Body of pancreas (tissue), 4 donors: ENCODE results near the gene SYNE1. TPM values are rescaled to one million over a fixed set of nuclear protein-coding genes. Genes with fewer than 3 reads are reported as not detected.

Experiments used
- ATAC-seq: fragments of 150-250 bp; one replicate; pipeline ENCODE4 v1.9.1; 2016
- DNase-seq, 4 donors: peaks; one replicate each; pipeline ENCODE4 v3.0.0-alpha.2; 2019
- H3K27ac ChIP-seq, 4 donors: fragments of 200-600 bp; sonication (generic); 1 replicate in 3 of 4; 2 replicates in 1 of 4; pipeline versions ENCODE4 v1.5.1 to v1.6.1; 2016 to 2019; ENCODE audit warnings: mild to moderate bottlenecking in 1 of 4, mixed read lengths in 1 of 4, moderate library complexity in 1 of 4
- H3K27me3 ChIP-seq, 2 donors: fragments of 200-600 bp; sonication (generic); one replicate each; pipeline ENCODE4 v1.6.0; 2016; ENCODE audit warnings: mild to moderate bottlenecking in 1 of 2
- H3K36me3 ChIP-seq, 2 donors: fragments of 200-600 bp; sonication (generic); replicated peaks in 1 of 2; 2 replicates each; pipeline ENCODE4 v1.5.1; 2016; ENCODE audit warnings: low read depth in 2 of 2; ENCODE audit not compliant: insufficient read depth in 1 of 2
- H3K4me1 ChIP-seq: fragments of 200-600 bp; sonication (generic); one replicate; pipeline ENCODE4 v1.6.0; 2016
- H3K4me3 ChIP-seq, 2 donors: fragments of 200-600 bp; sonication (generic); 1 replicate in 1 of 2; 2 replicates in 1 of 2; pipeline ENCODE4 v1.5.1; 2016 to 2019
- H3K9me3 ChIP-seq, 3 donors: fragments of 200-600 bp; sonication (generic); 1 replicate in 2 of 3; 2 replicates in 1 of 3; pipeline ENCODE4 v1.5.1; 2016
- CTCF ChIP-seq, 7 experiments: fragments of 450-650 bp in 4 of 7; fragments of 200-600 bp in 3 of 7; sonication (generic) in 3 of 7; IDR thresholded peaks; one replicate each; pipeline ENCODE4 v1.5.1; 2016 to 2019; ENCODE audit warnings: antibody characterized with exemption in 7 of 7
- POLR2A ChIP-seq, 3 donors: fragments of 450-650 bp; IDR thresholded peaks; one replicate each; pipeline ENCODE4 v1.6.1; 2016; ENCODE audit warnings: antibody characterized with exemption in 3 of 3, mild to moderate bottlenecking in 2 of 3
- WGBS, 2 donors: methylation state at CpG; one replicate each; pipeline ENCODE4 v1.1.5; 2017; 5-methylcytosine and 5-hydroxymethylcytosine counted together
- intact Hi-C: fragments of 100-400 bp; cut with DNase I; formaldehyde crosslinking; loops from one replicate; pipeline ENCODE4 v1.15.1; 2023
- total RNA-seq, 2 donors: library from RNA; depleted of rRNA; stranded (reverse); fragments of >200 nt; gene quantifications; one replicate each; pipeline ENCODE4 v1.1.0, GENCODE V29; 2016

SYNE1 gene
- total RNA-seq, 2 donors from 2014 or later, result 109 to 123 TPM

- H3K27ac ChIP-seq, result no peak overlapping the region
- 80% methylated on average over 7 to 8 of the region's 8 CpGs for WGBS, 2 donors
Measured at GRCh38 chr6:152268846-152269442, 368.2 kb downstream of the SYNE1 start.

GRCh38 chr6:152267967-152268845, 369.0 kb downstream of the SYNE1 start:
- peaks cover 0 to 8% of the 10 kb centered on the region in 2 donors for H3K36me3 ChIP-seq

More at GRCh38 chr6:152268846-152269442, 368.2 kb downstream of the SYNE1 start:
- no peak for ATAC-seq
- no peak for TF ChIP-seq POLR2A (IDR thresholded peaks at IDR 0.05)
- Histone ChIP-seq H3K36me3 (peaks cover 0 to 5% of the 10 kb centered on the region in 2 donors), H3K27me3 (no peaks in the 10 kb centered on the region), H3K4me3 (no peak overlapping the region), H3K4me1 (peaks cover 16% of the 10 kb centered on the region), H3K9me3 (no peaks in the 10 kb centered on the region)
- no peak for DNase-seq
- intact Hi-C loops, result no loop called here

GRCh38 chr6:152265651-152266050, 371.5 kb downstream of the SYNE1 start:
- no peak for TF ChIP-seq CTCF (IDR thresholded peaks at IDR 0.05)
- no peak for TF ChIP-seq POLR2A (IDR thresholded peaks at IDR 0.05)
- H3K36me3 ChIP-seq, result peaks cover 4 to 7% of the 10 kb centered on the region in 2 donors
- no peak overlapping the region for H3K27ac ChIP-seq
- ATAC-seq, result no peak
- intact Hi-C loops, result no loop called here
- H3K27me3 ChIP-seq, result no peaks in the 10 kb centered on the region
- no peaks in the 10 kb centered on the region for H3K9me3 ChIP-seq
- no peak for DNase-seq
- WGBS, 2 donors, result 60 to 67% methylated on average over 2 of the region's 2 CpGs
- H3K4me3 ChIP-seq, result no peak overlapping the region
- no peaks in the 10 kb centered on the region for H3K4me1 ChIP-seq

More at GRCh38 chr6:152267967-152268845, 369.0 kb downstream of the SYNE1 start:
- intact Hi-C loops, result no loop called here
- DNase-seq, result peak in 1 of 4 donors; percentile 30
- no peak overlapping the region for H3K4me3 ChIP-seq
- H3K4me1 ChIP-seq, result peaks cover 9% of the 10 kb centered on the region
- no peak for TF ChIP-seq POLR2A (IDR thresholded peaks at IDR 0.05)
- TF ChIP-seq CTCF (IDR thresholded peaks at IDR 0.05), result peak; percentile 16 to 65 (median 49)
- ATAC-seq, result no peak
- no peak overlapping the region for H3K27ac ChIP-seq
- no peaks in the 10 kb centered on the region for H3K9me3 ChIP-seq
- no peaks in the 10 kb centered on the region for H3K27me3 ChIP-seq
- WGBS, 2 donors, result 49 to 54% methylated on average over 9 of the region's 9 CpGs

GRCh38 chr6:152263582-152263981, 373.6 kb downstream of the SYNE1 start:
- H3K36me3 ChIP-seq, result peaks cover 4 to 9% of the 10 kb centered on the region in 2 donors
- 100% methylated on average over 1 of the region's 1 CpG for WGBS, 2 donors
- TF ChIP-seq CTCF (IDR thresholded peaks at IDR 0.05) (no peak), POLR2A (IDR thresholded peaks at IDR 0.05) (no peak)
- no peak overlapping the region for H3K4me3 ChIP-seq
- H3K27me3 ChIP-seq, result no peaks in the 10 kb centered on the region
- no peaks in the 10 kb centered on the region for H3K4me1 ChIP-seq
- intact Hi-C loops, result no loop called here
- no peaks in the 10 kb centered on the region for H3K9me3 ChIP-seq
- no peak for ATAC-seq
- no peak for DNase-seq
- H3K27ac ChIP-seq, result no peak overlapping the region

GRCh38 chr6:152261179-152261578, 376.0 kb downstream of the SYNE1 start:
- 83 to 85% methylated on average over 4 of the region's 4 CpGs for WGBS, 2 donors
- DNase-seq (no peak), ATAC-seq (no peak)
- Histone ChIP-seq H3K36me3 (peaks cover 4 to 11% of the 10 kb centered on the region in 2 donors), H3K9me3 (no peaks in the 10 kb centered on the region), H3K27ac (no peak overlapping the region), H3K4me1 (no peaks in the 10 kb centered on the region), H3K4me3 (no peak overlapping the region), H3K27me3 (no peaks in the 10 kb centered on the region)
- TF ChIP-seq POLR2A (IDR thresholded peaks at IDR 0.05) (no peak), CTCF (IDR thresholded peaks at IDR 0.05) (no peak)
- intact Hi-C loops, result no loop called here
